Activated CD8-positive, alpha-beta memory T cell treated with anti-CD3 and anti-CD28 coated beads, Interleukin-2, amount 50 U/mL, for 48 hours (primary cell): ENCODE data around the gene NKTR.

Experiments used
- DNase-seq: peaks from one replicate; pipeline ENCODE4 v3.0.0-alpha.2; 2020

The NKTR gene

DNA sequence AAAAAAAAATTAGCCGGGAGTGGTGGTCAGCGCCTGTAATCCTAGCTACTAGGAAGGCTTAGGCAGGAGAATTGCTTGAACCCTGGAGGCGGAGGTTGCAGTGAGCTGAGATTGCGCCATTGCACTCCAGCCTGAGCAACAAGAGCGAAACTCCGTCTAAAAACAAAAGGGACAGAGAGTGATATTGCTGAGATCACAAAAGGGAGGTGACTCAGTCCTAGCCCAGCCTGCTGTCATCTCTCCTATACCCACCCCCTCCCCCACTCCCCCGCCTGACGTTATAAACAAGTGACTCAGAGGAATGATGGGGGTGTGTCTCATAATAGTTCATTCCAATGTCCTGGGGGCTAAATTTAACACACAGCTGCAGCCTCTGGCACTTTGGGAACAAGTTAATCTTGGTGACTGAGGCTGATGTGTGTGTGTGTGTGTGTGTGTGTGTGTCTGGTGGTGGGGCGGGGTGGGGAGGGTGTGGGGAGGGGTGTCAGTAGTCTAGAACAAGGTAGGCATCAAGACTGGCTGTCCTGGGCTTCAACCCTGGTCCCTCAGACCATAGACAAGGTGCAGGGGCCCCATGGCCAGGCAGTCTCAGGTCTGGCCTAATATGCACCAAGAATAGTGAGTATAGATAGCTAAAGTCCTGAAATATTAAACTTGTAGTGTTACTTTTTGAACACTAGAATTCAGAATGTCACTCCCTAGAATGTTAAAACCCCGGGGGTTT is 83.6 kb downstream of the NKTR start:
- peak; percentile 66 for DNase-seq

DNA sequence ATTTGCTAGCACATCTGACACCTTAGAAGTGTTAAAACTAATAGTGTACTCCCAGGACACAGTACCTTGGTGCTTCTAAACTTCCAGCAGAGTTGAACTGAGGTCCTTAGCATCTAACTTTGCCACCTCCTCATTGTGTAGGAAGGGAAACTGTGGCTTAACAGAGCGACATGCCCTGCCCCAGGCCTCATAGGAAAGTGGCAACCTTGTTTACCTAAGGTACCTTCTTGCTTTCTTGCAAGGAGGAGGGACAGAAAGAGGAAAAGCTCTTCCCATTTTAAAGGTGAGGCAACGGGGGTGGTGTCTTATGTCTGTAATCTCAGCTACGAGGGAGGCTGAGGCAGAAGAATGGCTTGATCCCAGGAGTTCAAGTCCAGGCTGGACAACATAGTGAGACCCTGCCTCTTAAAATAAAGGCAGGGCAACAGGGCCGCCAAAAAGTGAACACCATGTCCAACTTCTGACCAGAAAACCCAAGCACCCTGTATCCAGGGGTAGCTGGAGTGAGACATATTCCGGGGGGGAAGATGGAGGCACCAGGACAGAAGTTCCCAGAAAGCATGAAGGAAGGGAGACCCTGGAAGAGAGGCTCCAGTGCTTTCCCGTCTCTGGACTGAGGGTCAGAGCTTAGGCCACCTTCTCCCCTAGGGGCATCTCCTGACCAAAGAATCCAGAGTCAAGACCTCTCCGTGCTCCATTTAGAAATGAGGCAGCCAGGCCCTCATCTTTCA is 84.3 kb downstream of the NKTR start:
- DNase-seq, result no peak

DNA sequence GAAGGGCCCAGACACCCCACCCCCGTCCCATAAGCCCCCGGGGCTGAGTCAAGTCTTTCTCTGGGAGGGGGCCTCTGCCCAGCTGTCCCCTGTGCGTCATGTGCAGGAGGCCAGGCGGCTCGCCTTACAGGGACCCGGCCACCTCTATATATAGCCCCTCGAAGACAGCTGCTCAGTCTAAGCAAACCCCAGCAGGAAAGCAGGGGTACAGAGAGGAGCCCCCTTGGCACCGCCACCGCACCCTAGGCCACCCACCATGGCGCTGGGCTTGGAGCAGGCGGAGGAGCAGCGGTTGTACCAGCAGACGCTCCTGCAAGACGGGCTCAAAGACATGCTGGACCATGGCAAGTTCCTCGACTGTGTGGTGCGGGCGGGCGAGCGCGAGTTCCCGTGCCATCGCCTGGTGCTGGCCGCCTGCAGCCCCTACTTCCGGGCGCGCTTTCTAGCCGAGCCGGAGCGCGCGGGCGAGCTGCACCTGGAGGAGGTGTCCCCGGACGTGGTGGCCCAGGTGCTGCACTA is 84.9 kb downstream of the NKTR start, which contains the start of gene KLHL40:
KLHL40 (plus strand) TSS at position 175 of the 519 bp plus-strand sequence; CDS start at position 257, 82 bp downstream.
- DNase-seq, result no peak

DNA sequence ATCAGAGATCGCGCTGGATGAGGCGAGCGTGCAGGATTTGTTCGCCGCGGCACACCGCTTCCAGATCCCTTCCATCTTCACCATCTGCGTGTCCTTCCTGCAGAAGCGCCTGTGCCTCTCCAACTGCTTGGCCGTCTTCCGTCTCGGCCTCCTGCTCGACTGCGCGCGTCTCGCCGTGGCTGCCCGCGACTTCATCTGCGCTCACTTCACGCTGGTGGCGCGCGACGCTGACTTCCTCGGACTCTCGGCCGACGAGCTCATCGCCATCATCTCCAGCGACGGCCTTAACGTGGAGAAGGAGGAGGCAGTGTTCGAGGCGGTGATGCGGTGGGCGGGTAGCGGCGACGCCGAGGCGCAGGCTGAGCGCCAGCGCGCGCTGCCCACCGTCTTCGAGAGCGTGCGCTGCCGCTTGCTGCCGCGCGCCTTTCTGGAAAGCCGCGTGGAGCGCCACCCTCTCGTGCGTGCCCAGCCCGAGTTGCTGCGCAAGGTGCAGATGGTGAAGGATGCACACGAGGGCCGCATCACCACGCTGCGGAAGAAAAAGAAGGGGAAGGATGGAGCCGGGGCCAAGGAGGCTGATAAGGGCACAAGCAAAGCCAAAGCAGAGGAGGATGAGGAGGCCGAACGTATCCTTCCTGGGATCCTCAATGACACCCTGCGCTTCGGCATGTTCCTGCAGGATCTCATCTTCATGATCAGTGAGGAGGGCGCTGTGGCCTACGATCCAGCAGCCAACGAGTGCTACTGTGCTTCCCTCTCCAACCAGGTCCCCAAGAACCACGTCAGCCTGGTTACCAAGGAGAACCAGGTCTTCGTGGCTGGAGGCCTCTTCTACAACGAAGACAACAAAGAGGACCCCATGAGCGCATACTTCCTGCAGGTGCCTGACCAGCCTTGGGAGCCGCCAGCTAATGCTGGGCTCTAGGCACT is 85.7 kb downstream of the NKTR start:
- no peak for DNase-seq

DNA sequence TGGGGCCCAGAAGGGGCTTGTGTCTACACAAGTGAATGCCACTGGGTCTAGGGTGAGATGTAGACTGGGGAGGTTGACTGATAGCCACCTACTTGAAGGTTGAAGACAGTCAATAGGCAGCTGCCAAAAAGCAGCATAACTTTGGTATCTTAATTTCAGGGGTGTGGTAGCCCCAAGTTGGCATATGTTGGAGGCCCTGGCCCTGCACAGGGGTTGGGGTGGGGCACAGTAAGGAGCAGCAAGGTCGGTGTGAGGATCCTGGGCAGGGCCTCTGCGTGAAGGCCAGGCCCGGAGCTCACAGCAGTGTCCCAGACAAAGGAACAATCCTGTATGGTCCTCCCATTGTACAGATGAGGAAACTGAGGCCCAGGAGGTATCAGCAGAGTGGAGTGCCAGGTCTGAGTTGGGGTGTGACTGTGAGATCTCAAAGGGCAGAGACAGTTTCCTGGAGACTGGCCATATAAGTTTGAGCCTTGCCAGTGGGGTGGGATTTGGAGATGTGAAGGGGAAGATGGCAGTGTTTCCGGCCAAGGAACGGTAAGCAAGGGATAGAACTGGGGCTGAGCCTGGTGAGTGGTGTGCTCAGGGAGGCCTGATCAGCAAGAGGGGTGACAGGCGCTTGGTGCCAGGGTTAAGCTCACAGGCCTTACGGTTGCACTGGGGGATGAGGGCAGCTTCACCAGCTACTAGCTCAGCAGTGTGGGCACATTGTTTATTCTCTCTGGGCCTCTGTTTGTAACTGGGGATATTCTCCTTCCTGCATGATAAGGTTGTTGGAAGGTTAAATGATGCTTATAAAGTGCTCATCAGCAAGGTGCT is 86.6 kb downstream of the NKTR start:
- no peak for DNase-seq

DNA sequence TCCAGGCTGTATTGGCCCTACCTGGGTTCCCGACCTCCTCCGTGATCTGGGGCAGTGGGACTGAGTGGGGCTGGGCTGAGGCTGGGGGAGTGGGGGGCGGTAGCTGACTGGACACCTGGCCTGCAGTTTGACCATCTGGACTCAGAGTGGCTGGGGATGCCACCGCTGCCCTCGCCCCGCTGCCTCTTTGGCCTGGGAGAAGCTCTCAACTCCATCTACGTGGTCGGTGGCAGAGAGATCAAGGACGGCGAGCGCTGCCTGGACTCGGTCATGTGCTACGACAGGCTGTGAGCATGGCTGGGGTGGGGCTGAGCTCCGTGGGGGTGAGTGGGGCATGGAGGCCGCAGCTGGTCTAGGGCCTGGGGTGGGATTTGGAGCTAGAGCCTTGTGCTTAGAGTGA is 87.5 kb downstream of the NKTR start:
- DNase-seq, result no peak

DNA sequence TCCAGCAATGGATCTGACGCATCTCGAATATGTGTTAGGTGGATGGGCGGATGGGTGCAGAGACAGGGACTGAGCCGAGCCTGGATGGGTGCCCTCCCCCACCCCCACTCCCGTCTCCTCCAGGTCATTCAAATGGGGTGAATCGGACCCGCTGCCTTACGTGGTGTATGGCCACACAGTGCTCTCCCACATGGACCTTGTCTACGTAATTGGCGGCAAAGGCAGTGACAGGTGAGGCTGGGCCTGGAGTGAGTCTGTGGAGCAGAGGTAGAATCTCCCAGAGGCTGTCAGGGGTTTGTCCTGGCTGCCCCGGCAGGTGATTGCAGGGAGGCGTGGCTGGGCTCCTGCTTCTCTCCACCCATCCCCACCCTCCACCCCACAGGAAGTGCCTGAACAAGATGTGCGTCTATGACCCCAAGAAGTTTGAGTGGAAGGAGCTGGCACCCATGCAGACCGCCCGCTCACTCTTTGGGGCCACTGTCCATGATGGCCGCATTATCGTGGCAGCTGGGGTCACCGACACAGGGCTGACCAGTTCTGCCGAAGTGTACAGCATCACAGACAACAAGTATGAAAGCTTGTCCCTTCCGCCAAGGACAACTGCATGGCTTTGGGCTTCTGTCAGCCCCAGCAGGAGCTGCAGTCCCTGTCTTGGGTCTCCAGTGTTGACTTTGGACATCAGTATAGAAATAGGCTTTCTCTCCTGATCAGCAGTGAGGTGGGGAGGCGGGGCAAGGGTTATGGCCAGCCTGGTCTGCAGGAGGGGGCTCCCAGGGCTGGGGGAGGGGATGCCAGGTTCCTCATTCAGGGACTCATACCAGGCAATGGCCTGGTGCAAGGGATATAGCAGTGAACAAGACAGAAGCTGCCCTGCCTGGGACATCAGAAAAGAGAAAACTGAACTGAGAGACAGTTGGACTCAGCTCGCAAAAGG is 88.3 kb downstream of the NKTR start:
- DNase-seq, result no peak

DNA sequence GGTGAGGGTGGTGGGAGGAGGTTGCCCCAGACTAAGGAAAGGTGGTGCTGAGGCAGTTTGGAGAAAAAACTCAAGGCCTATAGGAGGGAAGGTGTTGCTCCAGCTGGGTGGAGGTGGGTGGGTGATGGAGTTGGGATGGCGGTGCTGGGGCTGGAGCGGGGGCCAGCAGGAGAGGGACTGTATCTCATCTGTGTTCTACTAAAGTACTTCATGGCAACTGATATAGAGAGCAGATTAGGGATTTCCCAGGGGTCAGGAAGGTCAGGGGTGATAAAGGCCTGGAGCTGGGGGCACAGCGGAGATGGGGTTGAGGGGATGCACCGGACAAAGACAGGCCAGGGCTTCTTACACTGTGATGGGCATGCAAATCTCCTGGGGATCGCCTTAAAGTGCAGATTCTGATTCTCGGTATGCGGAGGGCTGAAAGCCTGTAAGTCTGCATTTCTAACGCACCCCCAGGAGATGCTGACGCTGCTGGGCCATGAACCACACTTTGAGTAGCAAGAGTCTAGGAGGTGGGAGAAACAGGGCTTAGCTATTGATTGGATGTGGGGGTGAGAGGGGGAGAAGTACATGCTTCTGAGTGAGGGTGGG is 89.0 kb downstream of the NKTR start:
- no peak for DNase-seq

DNA sequence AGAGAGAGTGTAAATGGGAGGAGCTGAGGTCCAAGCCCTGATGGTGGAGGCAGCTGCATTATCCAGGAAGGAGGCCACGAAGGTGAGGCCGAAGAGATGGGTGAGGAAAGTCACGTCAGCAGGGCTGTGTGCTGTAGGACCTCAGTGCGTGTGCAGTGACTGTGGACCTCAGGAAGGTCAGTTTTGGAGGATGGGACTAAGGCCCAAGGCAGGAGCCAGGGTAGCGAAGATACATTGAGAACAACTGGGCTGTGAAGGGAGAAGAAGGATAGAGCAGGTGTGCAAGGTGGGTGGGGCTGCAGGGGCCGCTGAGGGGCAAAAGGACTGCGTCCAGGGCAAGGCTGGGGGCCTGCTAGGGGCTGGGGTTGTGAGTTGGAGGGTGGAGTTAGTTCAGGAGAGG is 89.7 kb downstream of the NKTR start:
- no peak for DNase-seq

DNA sequence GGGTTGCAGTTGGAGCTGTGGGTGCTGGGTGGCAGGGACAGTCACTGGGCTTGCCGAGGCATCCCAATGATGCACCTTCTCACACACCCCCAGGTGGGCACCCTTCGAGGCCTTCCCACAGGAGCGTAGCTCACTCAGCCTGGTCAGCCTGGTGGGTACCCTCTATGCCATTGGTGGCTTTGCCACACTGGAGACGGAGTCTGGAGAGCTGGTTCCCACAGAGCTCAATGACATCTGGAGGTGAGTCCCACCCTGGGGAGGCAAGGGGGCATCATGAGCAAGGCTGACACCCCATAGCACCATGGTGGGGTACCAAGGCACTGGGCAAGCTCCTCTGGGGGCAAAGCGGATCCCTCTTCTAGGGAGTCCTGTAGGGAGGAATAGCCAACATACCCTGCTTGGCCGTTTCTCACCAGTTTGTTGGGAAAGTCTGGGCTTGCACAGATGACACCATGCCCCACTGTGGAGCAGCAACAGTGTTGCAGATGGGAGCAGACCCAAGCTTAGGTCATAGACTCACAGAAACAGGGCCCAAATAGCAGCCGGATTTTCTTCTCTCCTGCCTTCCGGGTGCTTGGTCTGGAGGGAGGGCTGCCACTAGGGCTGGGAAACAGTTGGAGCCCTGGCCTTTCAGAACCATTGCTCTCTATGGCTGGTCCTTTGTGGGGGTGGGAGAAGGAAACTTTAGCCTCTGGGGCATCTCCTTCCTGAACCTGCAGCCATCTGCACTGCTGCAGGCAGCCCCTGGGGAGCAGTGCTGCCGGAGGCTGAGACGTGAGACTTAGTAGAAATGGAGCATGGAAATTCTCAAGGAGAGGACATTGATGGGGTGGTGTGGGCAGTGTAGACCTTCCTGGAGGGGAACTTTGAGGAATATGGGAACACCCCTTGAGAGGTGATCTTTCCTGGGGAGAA is 90.5 kb downstream of the NKTR start:
- no peak for DNase-seq

DNA sequence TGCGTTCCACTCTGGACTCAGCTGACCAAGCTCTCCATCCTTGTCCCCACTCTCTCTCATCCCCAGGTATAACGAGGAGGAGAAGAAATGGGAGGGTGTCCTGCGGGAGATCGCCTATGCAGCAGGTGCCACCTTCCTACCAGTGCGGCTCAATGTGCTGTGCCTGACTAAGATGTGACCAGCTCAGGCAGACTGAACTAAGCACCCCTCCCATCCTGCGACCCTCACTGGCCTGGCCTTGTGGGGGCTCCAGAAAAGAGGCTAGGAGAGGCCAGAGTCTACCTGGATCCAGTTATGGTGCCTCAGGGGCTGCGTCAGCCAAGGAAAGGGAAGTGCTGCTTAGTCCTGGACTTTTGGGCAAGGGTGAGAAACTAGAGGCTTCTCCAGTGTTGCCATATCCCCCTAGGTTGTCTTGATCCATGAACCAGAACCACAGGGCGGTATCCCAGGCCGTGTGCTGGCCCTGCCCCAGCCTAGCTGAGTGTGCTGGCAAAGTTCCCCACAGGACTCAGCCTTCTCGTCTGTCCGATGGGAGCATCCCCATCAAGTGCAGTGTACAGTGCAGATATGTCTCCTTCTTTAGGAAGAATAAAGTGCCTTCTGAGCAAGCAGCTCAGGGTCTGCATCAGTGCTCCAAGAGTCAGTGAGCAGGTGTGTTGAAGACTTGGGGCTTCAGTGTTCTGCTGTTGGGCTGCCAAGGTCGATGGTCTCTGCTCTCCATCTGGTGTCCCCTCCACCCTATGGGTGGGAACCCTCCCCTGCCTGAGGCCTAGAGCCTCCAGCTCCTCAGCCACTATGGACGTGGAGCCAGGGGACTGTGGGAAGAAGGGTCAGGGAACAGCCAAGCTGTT is 91.6 kb downstream of the NKTR start:
- DNase-seq, result no peak

DNA sequence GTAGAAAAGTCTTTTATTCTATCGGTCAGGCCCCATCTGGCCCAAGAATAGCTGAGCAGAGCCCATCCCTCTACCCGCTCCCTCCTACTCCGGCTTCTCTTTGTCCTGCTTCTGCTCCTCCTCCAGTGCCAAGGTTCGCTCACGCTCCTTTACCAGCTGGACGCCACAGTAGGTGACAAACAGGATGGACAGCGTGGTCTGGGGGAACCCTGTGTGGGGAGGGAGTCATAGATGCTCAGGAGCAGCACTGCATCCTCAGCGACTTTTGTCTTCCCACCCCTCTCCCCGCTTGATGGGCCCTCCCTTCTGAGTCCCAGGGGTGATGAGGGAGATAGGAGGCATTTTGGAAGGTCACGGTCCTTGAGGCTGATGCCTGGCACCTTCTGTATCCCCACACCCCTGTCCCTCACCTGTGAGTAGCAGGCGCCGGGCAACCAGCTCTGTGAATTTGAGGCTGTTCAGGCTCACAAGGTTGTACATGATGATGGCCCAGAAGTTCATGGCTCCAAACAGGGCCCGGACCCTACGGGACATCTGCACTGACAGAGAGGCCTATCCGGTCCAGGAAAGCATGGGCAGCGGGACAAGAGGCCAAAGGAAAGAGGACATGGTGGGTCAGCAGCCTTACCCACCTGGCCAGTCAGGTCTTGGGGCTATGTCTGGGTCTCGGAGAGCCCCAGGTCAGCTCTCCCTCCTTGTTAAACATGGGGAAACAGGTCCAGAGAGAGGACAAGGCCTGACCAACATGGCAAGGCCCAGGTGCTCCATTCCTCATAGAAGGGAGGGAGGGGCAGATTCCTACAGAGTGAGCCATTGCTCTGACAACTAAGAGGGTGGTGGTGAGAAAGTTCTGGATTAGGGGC is 92.4 kb downstream of the NKTR start:
- DNase-seq, result no peak

DNA sequence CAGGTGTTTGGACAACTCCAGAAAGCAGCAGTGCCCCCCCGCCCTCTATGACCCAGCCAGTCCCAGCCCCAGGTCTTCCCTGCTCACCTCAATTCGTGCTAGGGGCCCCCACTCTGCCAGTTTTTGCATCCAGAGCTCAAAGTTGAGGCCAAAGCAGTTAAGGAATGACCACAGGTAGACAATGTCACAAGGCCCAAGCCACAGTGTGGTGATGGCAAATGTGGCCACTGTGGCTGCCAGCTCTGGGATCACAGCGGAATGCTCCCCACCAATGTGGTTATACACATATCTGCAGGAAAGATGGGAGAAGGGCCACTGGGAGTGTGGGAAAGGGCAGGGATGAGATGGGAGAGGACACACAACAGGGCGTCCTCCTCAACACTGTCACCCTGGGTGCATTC is 93.0 kb downstream of the NKTR start:
- DNase-seq, result no peak

DNA sequence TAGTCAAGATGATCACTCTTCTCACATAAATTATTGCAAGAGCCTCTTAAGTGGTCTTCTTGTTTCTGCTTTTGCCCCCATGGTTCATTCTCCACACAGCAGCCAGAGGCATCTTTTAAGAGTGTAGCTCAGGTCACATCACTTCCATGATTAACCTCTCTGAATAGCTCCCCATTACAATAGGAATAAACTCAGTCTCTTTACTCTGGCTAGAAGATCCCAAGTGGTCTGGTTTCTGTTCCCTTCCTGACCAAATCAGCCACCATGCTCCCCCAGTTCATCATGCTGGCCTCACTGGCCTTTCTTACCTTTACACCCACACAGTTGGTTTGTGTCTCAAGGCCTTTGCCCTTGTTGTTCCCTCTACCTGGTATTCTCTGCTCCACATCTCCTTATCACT is 93.9 kb downstream of the NKTR start:
- peak; percentile 25 for DNase-seq

DNA sequence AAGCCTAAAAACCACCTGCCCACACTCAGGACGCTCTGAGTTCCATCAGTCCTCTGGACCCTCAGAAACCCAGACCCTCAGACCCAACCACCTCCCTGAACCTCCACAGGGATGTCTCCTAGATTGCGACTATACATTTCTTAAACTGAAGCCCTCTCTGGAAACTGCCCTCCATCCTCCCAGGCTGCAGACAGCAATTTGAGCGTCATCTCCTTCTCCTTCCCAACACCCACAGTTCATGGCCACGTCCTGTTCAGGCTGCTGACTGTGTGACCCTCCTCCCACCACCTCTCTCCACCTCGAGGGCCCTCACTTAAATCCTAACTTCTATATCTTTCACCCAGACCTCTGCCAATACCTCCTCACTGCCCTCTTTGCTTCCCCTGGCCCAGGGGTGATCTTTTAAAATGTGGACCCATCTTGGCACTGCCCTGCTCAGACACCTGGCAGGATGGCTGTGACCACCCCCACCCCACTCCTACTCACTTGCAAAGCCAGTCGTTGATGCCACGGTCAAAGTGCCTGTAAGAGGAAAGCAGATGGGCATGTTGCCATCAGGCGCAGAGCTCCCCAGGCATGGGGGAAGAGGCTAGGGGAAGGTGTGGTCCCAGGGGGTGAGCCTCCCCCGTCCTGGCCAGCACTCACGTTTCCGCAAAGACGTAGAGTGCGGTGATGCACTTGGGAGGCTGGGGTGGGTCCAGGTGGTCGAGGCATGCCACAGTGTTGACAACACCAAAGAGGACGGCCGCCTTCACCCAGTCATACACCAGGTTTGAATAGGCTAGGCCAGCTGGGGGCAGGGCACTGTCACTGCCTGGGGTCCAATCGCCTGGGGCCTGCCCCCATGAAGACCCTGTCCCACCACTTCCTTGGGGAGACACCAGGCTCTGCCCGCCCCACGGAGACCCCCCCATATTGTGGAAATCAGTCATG is 96.1 kb downstream of the NKTR start:
- peak; percentile 37 for DNase-seq
